ENCODE data around the gene HLCS.

GRCh38 chr21:36834192-36834591, 132.3 kb downstream of the HLCS start:
- TF ChIP-seq CTCF (IDR thresholded peaks at IDR 0.05), result no peak
- TF ChIP-seq POLR2A (IDR thresholded peaks at IDR 0.05), result no peak

Data from right lobe of liver (tissue), 4 donors.